GM12874 (cell line): Measurements from ENCODE around the gene RPS6KA3.

Experiments
- TF ChIP-seq, protein P1 (sequence below): IDR thresholded peaks from 2 replicates; pipeline ENCODE4 v1.5.1; 2011; ENCODE audit warnings: low read depth, mild to moderate bottlenecking, control low read depth, low read length, moderate library complexity; ENCODE audit not compliant: insufficient read depth

The RPS6KA3 gene

DNA sequence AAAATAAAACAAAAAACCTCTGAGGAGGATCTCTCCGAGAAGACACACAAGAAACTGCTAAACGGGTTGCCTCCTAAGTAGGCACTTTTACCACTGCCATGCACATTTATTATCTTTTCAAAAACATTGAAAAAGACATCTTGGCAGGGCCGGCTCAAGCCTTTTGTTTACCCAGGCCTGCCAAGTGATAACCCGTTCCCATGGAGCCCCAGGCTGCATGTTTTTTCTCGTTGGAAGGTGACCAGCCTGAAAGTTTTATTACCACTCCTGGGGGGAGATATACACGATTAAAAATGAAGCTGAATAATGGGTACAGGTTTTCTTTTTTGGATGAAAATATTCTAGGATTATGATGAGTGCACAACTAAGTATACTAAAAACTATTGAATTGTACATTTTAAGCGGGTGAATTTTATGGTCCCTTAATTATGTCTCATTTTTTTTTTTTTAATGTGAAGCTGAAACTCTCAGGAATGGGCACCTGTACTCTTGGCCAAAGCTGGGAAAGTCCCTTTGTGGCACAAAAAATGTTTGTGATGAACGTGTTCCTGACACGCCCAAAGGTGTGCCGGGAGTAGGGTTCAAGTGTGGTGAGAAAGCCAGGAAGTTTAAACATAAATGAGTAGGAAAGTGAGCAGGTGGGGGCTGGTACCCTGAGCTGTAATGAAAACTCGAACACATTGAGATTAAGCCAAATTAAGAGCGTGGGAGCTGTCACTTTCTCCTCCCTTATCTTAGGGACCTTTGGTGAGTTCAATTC is 148.5 kb downstream of the RPS6KA3 start:
- TF ChIP-seq, protein P1, sequence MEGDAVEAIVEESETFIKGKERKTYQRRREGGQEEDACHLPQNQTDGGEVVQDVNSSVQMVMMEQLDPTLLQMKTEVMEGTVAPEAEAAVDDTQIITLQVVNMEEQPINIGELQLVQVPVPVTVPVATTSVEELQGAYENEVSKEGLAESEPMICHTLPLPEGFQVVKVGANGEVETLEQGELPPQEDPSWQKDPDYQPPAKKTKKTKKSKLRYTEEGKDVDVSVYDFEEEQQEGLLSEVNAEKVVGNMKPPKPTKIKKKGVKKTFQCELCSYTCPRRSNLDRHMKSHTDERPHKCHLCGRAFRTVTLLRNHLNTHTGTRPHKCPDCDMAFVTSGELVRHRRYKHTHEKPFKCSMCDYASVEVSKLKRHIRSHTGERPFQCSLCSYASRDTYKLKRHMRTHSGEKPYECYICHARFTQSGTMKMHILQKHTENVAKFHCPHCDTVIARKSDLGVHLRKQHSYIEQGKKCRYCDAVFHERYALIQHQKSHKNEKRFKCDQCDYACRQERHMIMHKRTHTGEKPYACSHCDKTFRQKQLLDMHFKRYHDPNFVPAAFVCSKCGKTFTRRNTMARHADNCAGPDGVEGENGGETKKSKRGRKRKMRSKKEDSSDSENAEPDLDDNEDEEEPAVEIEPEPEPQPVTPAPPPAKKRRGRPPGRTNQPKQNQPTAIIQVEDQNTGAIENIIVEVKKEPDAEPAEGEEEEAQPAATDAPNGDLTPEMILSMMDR, result no peak

- TF ChIP-seq, protein P1, result no peak
These were observed 150.0 kb downstream of the RPS6KA3 start, which contains the start of gene MAP7D2 for GRCh38 chrX:20116577-20117240. MAP7D2 (minus strand) TSS chrX:20116907; CDS start chrX:20116879, 28 bp downstream.

DNA sequence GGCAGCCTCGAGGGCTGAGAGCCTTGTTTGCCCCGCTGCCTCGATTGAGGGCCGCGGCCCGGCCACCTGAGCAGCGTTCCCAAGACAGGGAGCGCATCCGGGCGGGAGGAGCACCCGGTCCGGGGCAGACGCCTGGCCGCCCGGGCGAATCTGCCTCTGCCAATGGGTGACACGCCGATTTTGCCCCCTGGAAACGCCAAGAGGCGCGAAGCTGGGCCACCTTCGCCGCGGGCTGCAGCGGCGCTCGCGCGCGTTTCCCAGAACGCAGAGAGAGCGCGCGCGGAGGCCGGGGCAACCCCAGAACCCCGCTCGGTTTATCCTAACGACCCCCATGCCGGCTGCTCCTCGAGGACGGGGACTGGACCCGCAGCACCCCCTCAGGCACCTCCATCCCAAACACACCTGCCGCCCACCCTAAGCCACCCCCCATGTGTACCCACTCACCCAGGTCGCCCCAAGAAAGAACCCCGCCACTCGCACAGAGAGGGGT is 150.6 kb downstream of the RPS6KA3 start:
- TF ChIP-seq, protein P1, result no peak

DNA sequence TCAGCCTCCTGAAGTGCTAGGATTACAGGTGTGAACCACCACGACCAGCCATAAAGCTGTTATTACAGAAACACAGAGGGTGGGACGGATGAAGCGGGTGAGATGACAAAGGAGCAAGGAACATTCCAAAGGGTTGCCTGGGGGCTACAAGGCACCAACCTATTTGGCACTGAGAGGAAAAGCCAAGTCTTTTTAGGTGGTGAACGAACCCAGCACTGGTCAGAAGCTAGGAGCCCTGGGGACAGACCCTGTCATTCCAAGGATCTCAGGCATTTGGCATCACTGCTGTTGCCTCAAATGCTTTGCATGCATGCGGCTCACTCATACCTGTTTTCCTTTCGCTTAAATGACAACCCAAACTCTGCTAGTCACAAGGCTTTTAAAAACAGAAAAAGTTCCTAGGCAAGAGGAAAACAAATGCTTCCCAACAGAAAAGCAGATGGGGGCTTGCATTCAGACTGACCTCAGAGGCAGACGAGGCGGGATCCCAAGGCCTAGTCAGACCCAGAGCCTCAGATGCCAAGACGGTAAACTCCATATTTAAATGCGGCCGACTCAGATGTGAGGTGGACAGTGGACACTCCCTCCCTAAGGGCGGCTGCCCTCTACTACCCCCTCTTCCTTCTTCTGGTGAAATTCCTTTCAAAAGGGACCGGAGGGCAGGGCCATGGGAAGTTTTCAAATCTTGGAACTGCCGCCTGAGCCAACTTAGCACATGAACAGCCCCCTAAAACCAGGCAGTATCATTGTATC is 154.5 kb downstream of the RPS6KA3 start:
- TF ChIP-seq, protein P1, result no peak

GRCh38 chrX:20111271-20111670 is 155.4 kb downstream of the RPS6KA3 start:
- TF ChIP-seq, protein P1, result no peak

DNA sequence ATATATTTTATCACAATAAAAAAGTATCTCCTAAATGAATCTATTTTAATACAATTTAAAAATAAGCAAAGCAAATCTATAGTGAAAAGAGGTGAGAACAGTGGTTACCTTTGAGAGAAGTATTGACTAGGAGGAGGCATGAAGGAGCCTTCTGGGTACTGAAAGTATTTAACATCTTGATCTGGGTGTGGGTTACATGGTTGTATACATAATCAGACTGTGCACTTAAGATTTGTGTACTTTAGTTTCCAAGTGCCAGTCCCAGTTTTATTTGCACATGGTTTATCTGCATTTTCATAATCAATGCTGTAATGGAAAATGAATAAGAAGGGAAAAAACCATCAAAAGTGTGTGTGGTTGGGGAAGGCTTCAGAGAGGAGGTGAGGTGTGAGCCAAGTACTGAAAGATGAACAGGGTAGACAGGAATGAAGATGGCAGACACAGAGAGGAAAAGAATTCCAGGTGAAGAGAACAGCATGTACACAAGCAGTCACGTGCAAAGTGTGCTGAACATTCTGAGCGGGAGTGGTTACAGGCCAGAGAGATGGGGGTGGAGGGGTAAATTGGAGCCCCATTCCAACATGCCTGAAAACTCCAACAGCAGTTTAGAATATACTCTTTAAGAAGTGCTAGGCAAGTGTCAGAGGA is 164.7 kb downstream of the RPS6KA3 start:
- TF ChIP-seq, protein P1, result no peak
